ENCODE measurements around the gene RNF213.

DNA sequence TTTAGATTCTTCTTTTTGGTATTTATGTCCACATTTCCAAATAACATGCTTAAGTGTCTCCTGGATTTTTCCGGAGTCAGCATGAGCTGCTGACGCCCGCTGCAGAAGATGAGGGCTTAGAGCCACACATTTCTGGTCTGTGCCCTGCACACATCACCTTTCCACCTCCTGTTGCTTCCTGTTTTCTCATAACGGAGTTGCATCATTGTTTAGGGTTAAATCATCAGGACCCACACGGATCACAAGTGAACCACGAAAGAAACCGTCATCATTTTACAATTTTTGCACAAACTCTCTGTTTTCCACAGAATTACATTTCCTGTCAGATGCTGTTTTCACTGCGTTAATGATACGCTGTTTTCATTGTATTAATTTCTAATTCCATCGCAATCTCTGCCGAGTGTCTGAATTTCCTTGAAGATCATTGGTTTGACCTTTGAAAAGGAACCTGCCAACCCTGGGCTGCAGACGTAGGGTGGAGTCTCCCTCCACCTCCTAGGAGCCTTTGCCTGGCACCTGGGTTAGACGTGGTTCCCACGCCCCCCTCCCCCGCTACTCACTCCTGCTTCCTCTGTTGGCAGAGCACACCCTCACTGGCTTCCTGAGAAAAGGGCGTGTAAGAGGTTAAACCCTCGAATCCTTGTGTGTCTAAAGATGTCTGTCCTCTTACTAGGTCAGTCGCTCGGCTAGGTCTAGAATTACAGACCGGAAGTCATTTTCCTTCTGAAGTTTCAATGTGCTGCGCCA, 68.2 kb downstream of the RNF213 start:
- TF ChIP-seq, protein P1, sequence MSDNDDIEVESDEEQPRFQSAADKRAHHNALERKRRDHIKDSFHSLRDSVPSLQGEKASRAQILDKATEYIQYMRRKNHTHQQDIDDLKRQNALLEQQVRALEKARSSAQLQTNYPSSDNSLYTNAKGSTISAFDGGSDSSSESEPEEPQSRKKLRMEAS (IDR thresholded peaks at IDR 0.05), result no peak
- no peak for TF ChIP-seq SRF (IDR thresholded peaks at IDR 0.05; ENCODE audit: low read depth)
- no peak for TF ChIP-seq ZNF274 (IDR thresholded peaks at IDR 0.05; ENCODE audit: low read depth, low read length)
